HEK293 (cell line): ENCODE results near the gene PANX2.

Experiments
- CTCF ChIA-PET: fragments of 350-600 bp; formaldehyde crosslinking; extraction: SDS; loops from one replicate; lab custom pipeline; 2021; ENCODE audit warnings: antibody characterized with exemption; lab: Yijun Ruan, JAX
- POLR2A ChIA-PET: fragments of 300-600 bp; formaldehyde crosslinking; extraction: SDS; loops from one replicate; lab custom pipeline; 2020; ENCODE audit warnings: antibody characterized with exemption, inconsistent platforms; lab: Yijun Ruan, JAX
- H3K27ac ChIP-seq: fragments of 200-500 bp; sonication (Bioruptor generic); 2 replicates; pipeline ENCODE4 v1.5.1; 2014; ENCODE audit warnings: low read depth, low read length, control low read depth, inconsistent platforms; ENCODE audit errors: extremely low read depth
- H3K36me3 ChIP-seq, 2 experiments: fragments of 200-500 bp in 1 of 2; sonication (Bioruptor generic) in 1 of 2; 1 replicate in 1 of 2; 2 replicates in 1 of 2; pipeline ENCODE4 v1.5.1; 2014 to 2017; ENCODE audit warnings: inconsistent platforms in 2 of 2, low read length in 2 of 2; ENCODE audit not compliant: control insufficient read depth in 2 of 2, insufficient read depth in 1 of 2
- H3K4me1 ChIP-seq: fragments of 200-500 bp; sonication (Bioruptor generic); 2 replicates; pipeline ENCODE4 v1.5.1; 2014; ENCODE audit warnings: mild to moderate bottlenecking, low read length, inconsistent platforms; ENCODE audit not compliant: control insufficient read depth, insufficient read depth
- H3K4me3 ChIP-seq: 2 replicates; pipeline ENCODE4 v1.5.1; 2011; ENCODE audit warnings: low read depth, mild to moderate bottlenecking, control low read depth, low read length, moderate library complexity
- H3K9me3 ChIP-seq: fragments of 200-500 bp; sonication (Bioruptor generic); 2 replicates; pipeline ENCODE4 v1.5.1; 2014; ENCODE audit warnings: low read depth, low read length, inconsistent platforms; ENCODE audit not compliant: control insufficient read depth, insufficient read depth
- GLIS2 ChIP-seq: fragments of 450-650 bp; formaldehyde crosslinking; IDR thresholded peaks from 2 replicates; pipeline ENCODE4 v1.5.1; 2016; ENCODE audit warnings: missing biosample characterization, missing genetic modification characterization
- REPIN1 ChIP-seq: fragments of 450-650 bp; formaldehyde crosslinking; IDR thresholded peaks from 2 replicates; pipeline ENCODE4 v1.5.1; 2017; ENCODE audit warnings: missing biosample characterization, missing genetic modification characterization, low read depth
- SP3 ChIP-seq: fragments of 450-650 bp; formaldehyde crosslinking; IDR thresholded peaks from 2 replicates; pipeline ENCODE4 v1.5.1; 2016; ENCODE audit warnings: missing biosample characterization, missing genetic modification characterization
- TRIM28 ChIP-seq: IDR thresholded peaks from 2 replicates; pipeline ENCODE4 v1.6.1; 2011; ENCODE audit warnings: low read length, control low read depth, borderline replicate concordance
- YY2 ChIP-seq: fragments of 450-650 bp; formaldehyde crosslinking; IDR thresholded peaks from 2 replicates; pipeline ENCODE4 v1.5.1; 2016; ENCODE audit warnings: missing biosample characterization, missing genetic modification characterization
- ZBTB48 ChIP-seq: fragments of 450-650 bp; formaldehyde crosslinking; IDR thresholded peaks from 2 replicates; pipeline ENCODE4 v1.5.1; 2016; ENCODE audit warnings: missing biosample characterization, missing genetic modification characterization
- ZFP37 ChIP-seq: fragments of 450-650 bp; formaldehyde crosslinking; IDR thresholded peaks from 2 replicates; pipeline ENCODE4 v1.5.1; 2016; ENCODE audit warnings: missing biosample characterization, missing genetic modification characterization
- ZFP41 ChIP-seq: fragments of 450-650 bp; formaldehyde crosslinking; IDR thresholded peaks from 2 replicates; pipeline ENCODE4 v1.5.1; 2016; ENCODE audit warnings: missing biosample characterization, missing genetic modification characterization, borderline replicate concordance
- ZIC2 ChIP-seq: fragments of 450-650 bp; formaldehyde crosslinking; IDR thresholded peaks from 2 replicates; pipeline ENCODE4 v1.5.1; 2016; ENCODE audit warnings: missing biosample characterization, missing genetic modification characterization
- ZNF121 ChIP-seq: fragments of 450-650 bp; formaldehyde crosslinking; IDR thresholded peaks from 2 replicates; pipeline ENCODE4 v1.5.1; 2016; ENCODE audit warnings: missing biosample characterization, missing genetic modification characterization
- ZNF146 ChIP-seq: fragments of 450-650 bp; formaldehyde crosslinking; IDR thresholded peaks from 2 replicates; pipeline ENCODE4 v1.5.1; 2016; ENCODE audit warnings: missing biosample characterization, missing genetic modification characterization
- ZNF174 ChIP-seq: fragments of 450-650 bp; formaldehyde crosslinking; IDR thresholded peaks from 2 replicates; pipeline ENCODE4 v1.5.0; 2017; ENCODE audit warnings: missing biosample characterization, mild to moderate bottlenecking, missing genetic modification characterization
- ZNF248 ChIP-seq: fragments of 450-650 bp; formaldehyde crosslinking; IDR thresholded peaks from 2 replicates; pipeline ENCODE4 v1.5.1; 2017; ENCODE audit warnings: missing biosample characterization, missing genetic modification characterization
- ZNF311 ChIP-seq: fragments of 450-650 bp; formaldehyde crosslinking; IDR thresholded peaks from 2 replicates; pipeline ENCODE4 v1.5.1; 2017; ENCODE audit warnings: missing biosample characterization, missing genetic modification characterization, borderline replicate concordance
- ZNF433 ChIP-seq: fragments of 450-650 bp; formaldehyde crosslinking; IDR thresholded peaks from 2 replicates; pipeline ENCODE4 v1.5.1; 2016; ENCODE audit warnings: missing biosample characterization, missing genetic modification characterization, low read depth
- ZNF548 ChIP-seq: fragments of 450-650 bp; formaldehyde crosslinking; IDR thresholded peaks from 2 replicates; pipeline ENCODE4 v1.5.1; 2016; ENCODE audit warnings: missing biosample characterization, missing genetic modification characterization
- ZNF610 ChIP-seq: fragments of 450-650 bp; formaldehyde crosslinking; IDR thresholded peaks from 2 replicates; pipeline ENCODE4 v1.5.1; 2016; ENCODE audit warnings: missing biosample characterization, missing genetic modification characterization, borderline replicate concordance
- ZNF626 ChIP-seq: fragments of 450-650 bp; sonication (Bioruptor Pico); formaldehyde crosslinking; IDR thresholded peaks from 2 replicates; pipeline ENCODE4 v1.5.1; 2018; ENCODE audit warnings: missing biosample characterization, missing genetic modification characterization, inconsistent platforms
- ZNF645 ChIP-seq: fragments of 450-650 bp; formaldehyde crosslinking; IDR thresholded peaks from 2 replicates; pipeline ENCODE4; 2016; ENCODE audit warnings: missing biosample characterization, missing genetic modification characterization
- ZNF660 ChIP-seq: fragments of 450-650 bp; IDR thresholded peaks from 2 replicates; pipeline ENCODE4 v1.5.1; 2018; ENCODE audit warnings: missing biosample characterization, mild to moderate bottlenecking, missing genetic modification characterization
- ZNF670 ChIP-seq: fragments of 450-650 bp; formaldehyde crosslinking; IDR thresholded peaks from 2 replicates; pipeline ENCODE4 v1.5.1; 2016; ENCODE audit warnings: missing biosample characterization, missing genetic modification characterization, low read depth
- ZNF677 ChIP-seq: fragments of 450-650 bp; IDR thresholded peaks from 2 replicates; pipeline ENCODE4 v1.5.0; 2018; ENCODE audit warnings: missing biosample characterization, mild to moderate bottlenecking, missing genetic modification characterization, moderate library complexity
- ZNF701 ChIP-seq: fragments of 450-650 bp; formaldehyde crosslinking; IDR thresholded peaks from 2 replicates; pipeline ENCODE4 v1.5.1; 2016; ENCODE audit warnings: missing biosample characterization, missing genetic modification characterization
- ZNF707 ChIP-seq: fragments of 450-650 bp; formaldehyde crosslinking; IDR thresholded peaks from 2 replicates; pipeline ENCODE4 v1.5.1; 2016; ENCODE audit warnings: missing biosample characterization, missing genetic modification characterization
- TF ChIP-seq, protein P1 (sequence below): fragments of 450-650 bp; formaldehyde crosslinking; IDR thresholded peaks from 2 replicates; pipeline ENCODE4 v1.5.1; 2017; ENCODE audit warnings: missing biosample characterization, missing genetic modification characterization

PANX2 gene

DNA sequence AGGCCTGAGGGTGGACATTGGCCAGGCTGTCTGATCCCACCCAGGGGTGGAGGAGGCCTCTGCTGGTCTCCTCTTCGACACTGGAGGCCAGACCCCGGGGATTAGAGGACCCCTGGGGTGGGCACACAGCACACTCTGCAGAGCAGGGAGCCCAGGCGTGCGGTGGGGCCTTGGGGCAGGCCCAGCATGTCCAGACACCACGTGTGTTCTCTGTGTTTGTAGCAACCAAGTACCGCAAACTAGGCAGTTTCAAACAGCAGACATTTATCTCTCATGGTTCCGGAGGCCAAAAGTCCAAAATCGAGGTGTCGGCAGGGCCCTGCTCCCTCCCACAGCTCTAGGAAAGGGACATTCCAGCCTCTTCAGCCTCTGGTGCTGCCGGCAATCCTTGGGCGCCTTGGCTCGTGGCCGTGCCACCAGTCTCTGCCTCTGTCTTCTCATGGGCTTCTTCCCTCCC is 1.5 kb downstream of the PANX2 start:
- CTCF ChIA-PET: no interaction called here
- no peak overlapping the region for H3K27ac ChIP-seq
- POLR2A ChIA-PET: interaction anchor here (0.9 kb wide), 1 partner anchor 28 kb away, joined by 5 read pairs; no protein-coding TSS in a partner anchor
- no peak overlapping the region for H3K4me3 ChIP-seq
- H3K9me3 ChIP-seq: no peaks in the 10 kb centered on the region
- H3K36me3 ChIP-seq: peaks cover 0 to 1% of the 10 kb centered on the region in 2 experiments; a peak in 1 of 3 replicates
- TF ChIP-seq ZNF660 (tag by site-specific recombination): no peak
- TF ChIP-seq ZIC2 (tag by site-specific recombination): peak; percentile 64
- H3K4me1 ChIP-seq: no peaks in the 10 kb centered on the region

- Histone ChIP-seq H3K4me3 (no peak overlapping the region), H3K36me3 (peaks cover 0 to 12% of the 10 kb centered on the region in 2 experiments; a peak in 1 of 3 replicates)
- TF ChIP-seq ZNF433 (tag by site-specific recombination) (no peak), ZFP37 (tag by site-specific recombination) (no peak), ZNF146 (tag by site-specific recombination) (no peak), ZNF311 (tag by site-specific recombination) (no peak), ZNF548 (tag by site-specific recombination) (no peak), REPIN1 (no peak), ZNF174 (tag by site-specific recombination) (no peak), YY2 (tag by site-specific recombination) (no peak), ZNF677 (tag by site-specific recombination) (no peak), ZBTB48 (tag by site-specific recombination) (no peak), ZNF610 (tag by site-specific recombination) (no peak), ZNF701 (tag by site-specific recombination) (no peak)
- TF ChIP-seq, all 188 proteins: peak for 0
- H3K9me3 ChIP-seq: no peaks in the 10 kb centered on the region
- CTCF ChIA-PET: no interaction called here
- H3K27ac ChIP-seq: no peak overlapping the region
- POLR2A ChIA-PET: no interaction called here
- H3K4me1 ChIP-seq: no peaks in the 10 kb centered on the region
Observed at GRCh38 chr22:50173311-50173982, 2.9 kb downstream of the PANX2 start.

GRCh38 chr22:50173983-50174355 is 3.4 kb downstream of the PANX2 start:
- peaks cover 0 to 17% of the 10 kb centered on the region in 2 experiments; a peak in 1 of 3 replicates for H3K36me3 ChIP-seq
- H3K4me3 ChIP-seq: no peak overlapping the region
- no peaks in the 10 kb centered on the region for H3K9me3 ChIP-seq
- no peak for TF ChIP-seq ZNF121 (tag by site-specific recombination)
- no peak for TF ChIP-seq SP3 (tag by site-specific recombination)
- TF ChIP-seq TRIM28: no peak
- TF ChIP-seq GLIS2 (tag by site-specific recombination): peak; percentile 47
- POLR2A ChIA-PET: no interaction called here
- CTCF ChIA-PET: no interaction called here
- no peak overlapping the region for H3K27ac ChIP-seq
- H3K4me1 ChIP-seq: no peaks in the 10 kb centered on the region

GRCh38 chr22:50174382-50175190 is 4.1 kb downstream of the PANX2 start:
- Histone ChIP-seq H3K27ac (no peak overlapping the region), H3K4me3 (no peak overlapping the region), H3K36me3 (peaks cover 0 to 23% of the 10 kb centered on the region in 2 experiments; a peak in 1 of 3 replicates), H3K4me1 (no peaks in the 10 kb centered on the region), H3K9me3 (no peaks in the 10 kb centered on the region)
- ChIA-PET CTCF (no interaction called here), POLR2A (interaction anchor here (0.6 kb wide), 1 partner anchor 34 kb away, joined by 4 read pairs; no protein-coding TSS in a partner anchor)
- TF ChIP-seq ZNF248 (no peak), ZFP41 (tag by site-specific recombination) (no peak), ZNF121 (tag by site-specific recombination) (no peak), ZNF670 (no peak), ZNF626 (tag by site-specific recombination) (no peak), ZNF707 (tag by site-specific recombination) (no peak), ZNF645 (tag by site-specific recombination) (no peak)
- TF ChIP-seq, protein P1, sequence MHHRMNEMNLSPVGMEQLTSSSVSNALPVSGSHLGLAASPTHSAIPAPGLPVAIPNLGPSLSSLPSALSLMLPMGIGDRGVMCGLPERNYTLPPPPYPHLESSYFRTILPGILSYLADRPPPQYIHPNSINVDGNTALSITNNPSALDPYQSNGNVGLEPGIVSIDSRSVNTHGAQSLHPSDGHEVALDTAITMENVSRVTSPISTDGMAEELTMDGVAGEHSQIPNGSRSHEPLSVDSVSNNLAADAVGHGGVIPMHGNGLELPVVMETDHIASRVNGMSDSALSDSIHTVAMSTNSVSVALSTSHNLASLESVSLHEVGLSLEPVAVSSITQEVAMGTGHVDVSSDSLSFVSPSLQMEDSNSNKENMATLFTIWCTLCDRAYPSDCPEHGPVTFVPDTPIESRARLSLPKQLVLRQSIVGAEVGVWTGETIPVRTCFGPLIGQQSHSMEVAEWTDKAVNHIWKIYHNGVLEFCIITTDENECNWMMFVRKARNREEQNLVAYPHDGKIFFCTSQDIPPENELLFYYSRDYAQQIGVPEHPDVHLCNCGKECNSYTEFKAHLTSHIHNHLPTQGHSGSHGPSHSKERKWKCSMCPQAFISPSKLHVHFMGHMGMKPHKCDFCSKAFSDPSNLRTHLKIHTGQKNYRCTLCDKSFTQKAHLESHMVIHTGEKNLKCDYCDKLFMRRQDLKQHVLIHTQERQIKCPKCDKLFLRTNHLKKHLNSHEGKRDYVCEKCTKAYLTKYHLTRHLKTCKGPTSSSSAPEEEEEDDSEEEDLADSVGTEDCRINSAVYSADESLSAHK (tag by site-specific recombination): no peak
